ENCODE measurements around the gene HDAC4. TPM values are rescaled to one million over a fixed set of nuclear protein-coding genes. Genes with fewer than 3 reads are reported as not detected.

Gene HDAC4
- total and polyA plus RNA-seq, 2 of the 8 experiments (the other 6 are each of a cell fraction or from before 2014, with no cell fraction given) = 15.4 to 31.5 TPM

GRCh38 chr2:239008004-239008403 lies 392.8 kb downstream of the HDAC4 start:
- Histone ChIP-seq H3K14ac (ENCODE audit: insufficient read length) (no peak overlapping the region), H3K4ac (replicated peaks; ENCODE audit: insufficient read length, low read depth, low read length) (no peak overlapping the region), H2BK120ac (replicated peaks; ENCODE audit: low read depth, low read length) (no peak overlapping the region), H4K5ac (ENCODE audit: insufficient read length, low read depth, low read length) (no peak overlapping the region), H4K20me1 (replicated peaks in 1 of 2; ENCODE audit: control insufficient read depth in 1 of 2, insufficient read depth in 2 of 2, low read length in 2 of 2) (no peaks in the 10 kb centered on the region), H3K56ac (replicated peaks; ENCODE audit: insufficient read length, low read depth, low read length) (no peak overlapping the region), H3K79me1 (ENCODE audit: low read depth, low read length) (no peaks in the 10 kb centered on the region), H2BK5ac (ENCODE audit: low read depth, low read length) (no peak overlapping the region), H3K23me2 (ENCODE audit: low read depth, low read length) (no peaks in the 10 kb centered on the region), H2AK5ac (ENCODE audit: low read depth, low read length) (no peak overlapping the region), H2BK20ac (ENCODE audit: low read length) (no peak overlapping the region), H3K18ac (ENCODE audit: extremely low read depth, low read length) (no peak overlapping the region), H3K4me1 (replicated peaks in 1 of 4; ENCODE audit: control insufficient read depth in 3 of 4, insufficient read depth in 4 of 4, low read length in 3 of 4) (peaks cover 0 to 7% (median 2%) of the 10 kb centered on the region in 4 experiments; a peak in 4 of 7 replicates), H3K9ac (replicated peaks in 1 of 4; ENCODE audit: extremely low read depth in 1 of 4, low read depth in 3 of 4, low read length in 3 of 4) (no peak overlapping the region), H3K27me3 (replicated peaks in 1 of 4; ENCODE audit: control insufficient read depth in 3 of 4, extremely low read depth in 1 of 4, insufficient read depth in 3 of 4, low read length in 3 of 4) (no peaks in the 10 kb centered on the region; a peak in 3 of 7 replicates), H2BK12ac (ENCODE audit: low read depth, low read length) (no peak overlapping the region), H3K9me3 (ENCODE audit: insufficient read depth in 2 of 2, low read depth in 1 of 2, low read length in 1 of 2) (no peaks in the 10 kb centered on the region), H3K79me2 (ENCODE audit: control insufficient read depth in 1 of 2, insufficient read depth in 2 of 2, low read length in 2 of 2) (no peaks in the 10 kb centered on the region), H2AFZ (ENCODE audit: low read length) (no peak overlapping the region), H3K27ac (ENCODE audit: low read depth, low read length) (no peak overlapping the region), H3K4me2 (ENCODE audit: insufficient read depth in 1 of 2, low read depth in 2 of 2, low read length in 2 of 2) (no peak overlapping the region), H4K91ac (replicated peaks; ENCODE audit: insufficient read length, low read length) (no peak overlapping the region), H3K4me3 (ENCODE audit: extremely low read depth in 1 of 4, insufficient read depth in 2 of 4, low read depth in 3 of 4, low read length in 4 of 4) (no peak overlapping the region), H4K8ac (ENCODE audit: extremely low read depth, insufficient read depth, low read length) (no peak overlapping the region), H3K23ac (ENCODE audit: insufficient read length) (no peak overlapping the region), H2BK15ac (ENCODE audit: low read length) (no peak overlapping the region), H3K36me3 (ENCODE audit: control insufficient read depth in 2 of 4, insufficient read depth in 4 of 4, low read length in 3 of 4) (no peaks in the 10 kb centered on the region)
- POLR2A ChIA-PET (ENCODE audit: partially characterized antibody) = no interaction called here
- no peak for FAIRE-seq
- CTCF ChIA-PET (ENCODE audit: partially characterized antibody) = interaction anchor here (0.8 kb wide), 1 partner anchor 151 kb away, joined by 3 read pairs; no protein-coding TSS in a partner anchor
- DNase-seq (ENCODE audit: low read depth in 1 of 2, low spot score in 2 of 2) = no peak
- 83% methylated on average over 11 of the region's 12 CpGs; no CpG with 5 or more reads in 1 of the 2 experiments for WGBS, 2 experiments (ENCODE audit: extremely low coverage in 1 of 2, insufficient coverage in 1 of 2, insufficient read length in 1 of 2, insufficient replicate concordance in 2 of 2, low coverage in 1 of 2, low lambda C conversion rate in 2 of 2, missing lambda C conversion rate in 1 of 2)
- TF ChIP-seq SIN3A (conservative IDR thresholded peaks at IDR 0.05 in 1 of 2, IDR thresholded peaks at IDR 0.05 in 1 of 2; ENCODE audit: low read depth in 1 of 2, low read length in 2 of 2) (no peak), ATF2 (IDR thresholded peaks at IDR 0.05; ENCODE audit: low read length) (no peak), POLR2A (IDR thresholded peaks at IDR 0.05; ENCODE audit: control extremely low read depth in 1 of 2, low read depth in 2 of 2, low read length in 2 of 2) (no peak), SRF (IDR thresholded peaks at IDR 0.05; ENCODE audit: low read depth, low read length) (no peak), FOSL1 (IDR thresholded peaks at IDR 0.05; ENCODE audit: insufficient read depth, low read depth, low read length) (no peak), BACH1 (IDR thresholded peaks at IDR 0.05; ENCODE audit: low read length) (no peak), SUZ12 (IDR thresholded peaks at IDR 0.05; ENCODE audit: low read length) (no peak), CHD1 (IDR thresholded peaks at IDR 0.05; ENCODE audit: low read depth, low read length) (no peak)

All from H1 (cell line).